Ovary (tissue), 3 donors: ENCODE data around the gene C2CD3.

Source experiments
- EP300 ChIP-seq: sonication (generic); formaldehyde crosslinking; IDR thresholded peaks from one replicate; pipeline ENCODE4 v1.6.1; 2017; ENCODE audit warnings: antibody characterized with exemption
- POLR2A ChIP-seq: fragments of 450-650 bp; IDR thresholded peaks from one replicate; pipeline ENCODE4 v1.6.1; 2017; ENCODE audit warnings: antibody characterized with exemption, mild to moderate bottlenecking, moderate library complexity
- TF ChIP-seq, protein P1 (sequence below), 3 donors: fragments of 450-650 bp in 2 of 3; fragments of 200-600 bp in 1 of 3; IDR thresholded peaks; one replicate each; pipeline versions ENCODE4 v1.5.1 to v1.8.0; 2016 to 2022; ENCODE audit warnings: antibody characterized with exemption in 3 of 3, mild to moderate bottlenecking in 1 of 3
- donor health status: DM: no; HTN: no; CAD: no.

DNA sequence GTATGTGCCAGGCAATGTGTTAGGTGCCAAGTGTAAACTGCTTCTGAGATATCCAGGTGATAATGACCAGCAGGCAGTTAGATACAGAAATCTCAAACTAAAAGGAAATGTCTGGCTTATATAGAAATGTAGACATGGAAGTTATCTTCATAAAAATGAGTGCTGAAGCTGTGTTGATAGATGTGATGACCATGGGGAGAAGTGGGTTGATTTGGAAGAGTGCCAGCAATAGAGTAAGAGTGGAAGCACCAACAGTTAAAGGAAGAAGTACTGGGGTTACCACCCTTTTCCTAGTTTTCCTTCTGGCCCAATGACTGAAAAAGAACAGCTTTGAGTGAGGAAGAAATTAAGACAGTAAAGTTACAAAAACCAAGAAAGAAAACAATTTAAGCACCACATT, 68.5 kb downstream of the C2CD3 start:
- TF ChIP-seq, protein P1, sequence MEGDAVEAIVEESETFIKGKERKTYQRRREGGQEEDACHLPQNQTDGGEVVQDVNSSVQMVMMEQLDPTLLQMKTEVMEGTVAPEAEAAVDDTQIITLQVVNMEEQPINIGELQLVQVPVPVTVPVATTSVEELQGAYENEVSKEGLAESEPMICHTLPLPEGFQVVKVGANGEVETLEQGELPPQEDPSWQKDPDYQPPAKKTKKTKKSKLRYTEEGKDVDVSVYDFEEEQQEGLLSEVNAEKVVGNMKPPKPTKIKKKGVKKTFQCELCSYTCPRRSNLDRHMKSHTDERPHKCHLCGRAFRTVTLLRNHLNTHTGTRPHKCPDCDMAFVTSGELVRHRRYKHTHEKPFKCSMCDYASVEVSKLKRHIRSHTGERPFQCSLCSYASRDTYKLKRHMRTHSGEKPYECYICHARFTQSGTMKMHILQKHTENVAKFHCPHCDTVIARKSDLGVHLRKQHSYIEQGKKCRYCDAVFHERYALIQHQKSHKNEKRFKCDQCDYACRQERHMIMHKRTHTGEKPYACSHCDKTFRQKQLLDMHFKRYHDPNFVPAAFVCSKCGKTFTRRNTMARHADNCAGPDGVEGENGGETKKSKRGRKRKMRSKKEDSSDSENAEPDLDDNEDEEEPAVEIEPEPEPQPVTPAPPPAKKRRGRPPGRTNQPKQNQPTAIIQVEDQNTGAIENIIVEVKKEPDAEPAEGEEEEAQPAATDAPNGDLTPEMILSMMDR (IDR thresholded peaks at IDR 0.05), result no peak
- no peak for TF ChIP-seq POLR2A
- no peak for TF ChIP-seq EP300
